T-helper 22 cell (primary cell): ENCODE results near the gene ZNF670.

Experiments used
- DNase-seq: peaks from one replicate; pipeline ENCODE4 v3.0.0-alpha.2; 2020; ENCODE audit warnings: low read depth

Gene ZNF670

GRCh38 chr1:247103859-247104591 lies 25.4 kb upstream of the ZNF670 start, which contains the start of gene ZNF669:
Gene ZNF669, minus strand, starts transcription at chr1:247104356. Its CDS starts 157 bp downstream, at chr1:247104199.
- peak; percentile 75 for DNase-seq

DNA sequence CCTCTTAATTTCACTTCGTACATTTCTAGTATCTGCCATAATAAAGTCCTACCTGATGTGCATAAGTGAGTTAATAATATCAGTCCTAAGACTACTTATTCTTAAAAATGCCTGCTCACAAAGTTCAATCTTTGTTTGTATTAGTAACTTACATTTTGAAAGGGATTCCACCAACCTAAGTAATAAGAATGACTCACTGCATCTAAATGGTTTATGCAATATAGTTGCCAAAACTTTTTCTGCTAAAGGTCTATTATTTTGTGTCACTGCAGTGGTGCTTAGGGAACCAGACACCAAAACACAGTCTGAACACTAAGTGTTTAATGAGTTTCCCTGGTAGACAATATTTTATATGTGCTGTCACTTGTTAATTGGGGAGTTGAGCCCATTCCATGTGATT lies 23.8 kb upstream of the ZNF670 start:
- no peak for DNase-seq

DNA sequence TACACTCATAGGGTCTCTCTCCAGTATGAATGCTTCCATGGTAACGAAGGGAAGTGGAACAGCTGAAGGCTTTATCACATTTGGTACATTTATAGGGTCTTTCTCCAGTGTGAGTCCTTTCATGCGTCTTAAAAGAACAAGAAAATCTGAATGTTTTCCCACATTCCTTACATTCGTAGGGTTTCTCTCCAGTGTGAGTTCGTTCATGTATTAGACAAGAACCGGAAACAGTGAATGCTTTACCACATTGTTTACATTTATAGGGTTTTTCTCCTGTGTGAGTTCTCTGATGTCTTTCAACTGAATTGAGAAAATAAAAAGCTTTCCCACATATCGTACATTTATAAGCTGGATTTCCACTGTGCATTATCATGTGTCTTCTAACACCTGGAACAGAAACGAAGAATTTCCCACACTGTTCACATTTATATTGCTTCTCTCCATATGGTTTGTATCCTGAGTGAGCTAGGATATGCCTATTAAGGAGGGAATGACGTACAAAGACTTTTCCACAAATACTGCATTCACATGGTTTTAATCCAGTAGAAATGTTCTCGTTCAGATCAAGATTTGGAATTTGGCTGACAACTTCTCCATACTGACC lies 22.2 kb upstream of the ZNF670 start:
- DNase-seq: no peak

DNA sequence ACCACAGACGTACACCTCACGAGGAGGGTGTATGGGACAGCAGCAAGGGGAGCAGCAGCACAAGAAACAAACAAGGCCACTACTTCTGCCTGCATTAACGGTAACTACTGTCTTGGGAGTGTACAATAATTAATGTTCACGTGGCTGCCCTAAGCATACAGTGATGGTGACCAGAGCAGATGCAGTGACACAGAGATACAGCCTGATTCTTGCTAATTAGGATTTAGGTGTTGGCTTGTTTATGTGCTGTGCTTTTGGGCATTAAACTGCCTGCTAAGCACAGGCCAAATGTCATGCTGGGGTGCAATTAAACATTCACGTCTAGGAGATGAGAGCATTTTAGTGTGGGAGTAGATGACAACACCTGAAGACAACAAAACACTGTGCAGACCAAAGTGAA lies 18.3 kb upstream of the ZNF670 start:
- no peak for DNase-seq

DNA sequence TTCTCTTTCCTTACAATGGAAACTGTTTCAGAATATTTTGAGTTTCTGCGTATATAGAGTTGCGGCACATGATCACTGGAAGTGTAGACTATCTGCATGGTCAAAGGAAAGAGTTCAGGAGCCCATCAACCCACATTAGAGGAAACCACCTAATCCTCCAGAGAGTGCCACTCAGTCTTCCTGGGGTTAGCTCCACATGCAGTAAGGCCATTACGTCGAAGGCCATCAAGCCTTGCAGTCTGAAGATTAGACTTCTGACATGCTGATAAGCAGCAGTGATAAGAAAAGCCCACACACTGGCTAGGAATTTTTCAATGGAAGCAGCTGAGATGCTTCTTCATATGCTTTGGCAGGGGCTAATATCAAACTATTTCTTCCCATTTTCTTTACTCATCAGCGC lies 17.9 kb upstream of the ZNF670 start:
- DNase-seq: no peak

DNA sequence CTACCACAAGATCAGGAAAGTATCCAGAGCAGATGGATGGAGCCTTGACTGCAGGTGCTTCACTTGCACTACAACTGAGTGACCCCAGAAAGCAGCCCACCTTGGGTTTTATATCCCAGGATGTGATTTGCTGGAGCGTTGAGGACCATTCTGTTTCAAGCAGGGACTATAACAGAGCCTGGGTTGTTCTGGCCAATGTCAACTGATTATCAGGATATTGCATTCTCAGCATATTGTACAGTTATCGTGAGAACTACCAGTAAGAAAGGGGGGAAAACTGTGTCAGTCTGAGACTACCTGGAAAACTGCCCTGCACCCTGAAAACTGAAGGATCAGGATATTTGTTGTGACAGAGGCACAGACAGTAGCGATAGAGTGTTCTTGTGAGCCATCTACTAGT lies 17.5 kb upstream of the ZNF670 start:
- DNase-seq: no peak

- DNase-seq: no peak
These were observed 11.8 kb upstream of the ZNF670 start for GRCh38 chr1:247090455-247090854.

DNA sequence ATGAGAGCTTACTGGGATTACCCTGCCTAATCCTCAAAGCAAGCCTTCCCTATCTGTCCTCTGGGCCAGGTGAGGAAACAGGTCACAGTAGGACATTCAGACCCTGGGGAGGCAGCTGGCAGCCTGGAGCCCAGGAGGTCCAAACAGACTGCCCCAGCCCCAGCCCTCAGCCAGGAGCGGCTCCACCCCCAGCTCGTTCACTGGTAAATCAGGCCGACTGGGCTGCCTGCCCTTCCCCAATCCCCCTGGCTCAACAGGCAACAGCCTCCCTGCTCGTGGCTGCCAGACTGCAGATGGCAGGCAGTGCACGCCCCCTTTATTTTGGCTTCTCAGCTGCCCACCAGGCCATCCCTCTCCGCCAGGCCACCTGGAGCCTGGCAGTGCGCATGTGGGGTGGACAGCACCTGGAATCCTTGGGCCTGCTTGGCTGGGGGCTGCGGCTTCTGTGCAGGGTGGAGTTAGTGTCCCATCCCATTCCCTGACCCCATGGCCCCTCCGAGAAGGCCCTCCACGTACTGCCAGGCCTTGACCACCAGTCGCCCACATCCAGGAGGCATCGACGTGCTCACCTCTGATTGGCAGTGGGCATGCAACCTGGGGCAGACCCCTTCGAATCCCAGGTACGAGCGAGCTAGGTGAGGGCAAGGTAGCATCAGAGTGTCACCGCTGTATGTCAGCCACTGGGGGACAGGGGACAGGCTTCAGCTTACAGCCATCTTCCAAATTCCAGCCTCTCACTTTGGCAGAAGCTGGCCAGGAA lies 11.2 kb upstream of the ZNF670 start:
- no peak for DNase-seq

DNA sequence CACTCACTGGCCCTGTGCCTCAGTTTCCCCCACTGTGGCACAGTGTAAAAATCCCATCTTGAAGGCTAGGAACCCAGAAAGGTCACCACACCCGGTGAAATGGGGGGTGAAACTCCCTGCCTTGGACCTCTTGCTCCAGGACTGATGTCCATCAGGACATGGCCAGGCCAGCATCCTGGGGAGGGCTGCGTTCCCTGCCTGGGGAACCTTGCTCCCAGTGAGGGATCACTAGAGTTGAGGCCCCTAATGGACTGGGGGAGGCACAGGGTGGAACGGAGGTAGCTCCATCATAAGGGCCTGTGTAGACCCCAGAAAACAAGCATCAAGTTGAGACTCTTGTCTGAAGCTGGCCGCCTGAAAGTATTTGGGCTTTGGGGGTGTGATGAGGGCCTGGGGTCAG lies 10.4 kb upstream of the ZNF670 start:
- no peak for DNase-seq

- no peak for DNase-seq
These were observed 8.6 kb upstream of the ZNF670 start for GRCh38 chr1:247087256-247087655.

DNA sequence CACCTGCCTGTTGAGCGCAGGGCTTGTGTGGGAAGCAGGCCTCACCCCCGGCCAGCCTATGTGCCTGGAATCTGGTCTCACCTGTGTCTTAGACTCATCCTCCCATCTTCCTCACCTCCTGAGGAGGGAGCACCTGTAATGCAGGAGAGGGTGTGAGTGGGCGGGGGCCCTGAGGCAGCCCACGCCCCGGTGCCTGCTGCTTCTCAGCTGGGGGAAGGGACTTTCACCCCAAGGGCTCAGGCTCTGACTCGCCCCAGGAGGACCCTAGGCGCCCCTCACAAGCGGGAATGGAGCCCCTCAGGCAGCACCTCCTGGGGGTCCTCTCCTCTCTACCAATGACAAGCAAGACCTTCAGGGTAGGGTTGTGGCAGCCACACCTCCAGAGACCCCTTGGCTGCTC lies 6.7 kb upstream of the ZNF670 start:
- DNase-seq: no peak

- DNase-seq: no peak
These were observed 6.2 kb upstream of the ZNF670 start for GRCh38 chr1:247084771-247085170.

DNA sequence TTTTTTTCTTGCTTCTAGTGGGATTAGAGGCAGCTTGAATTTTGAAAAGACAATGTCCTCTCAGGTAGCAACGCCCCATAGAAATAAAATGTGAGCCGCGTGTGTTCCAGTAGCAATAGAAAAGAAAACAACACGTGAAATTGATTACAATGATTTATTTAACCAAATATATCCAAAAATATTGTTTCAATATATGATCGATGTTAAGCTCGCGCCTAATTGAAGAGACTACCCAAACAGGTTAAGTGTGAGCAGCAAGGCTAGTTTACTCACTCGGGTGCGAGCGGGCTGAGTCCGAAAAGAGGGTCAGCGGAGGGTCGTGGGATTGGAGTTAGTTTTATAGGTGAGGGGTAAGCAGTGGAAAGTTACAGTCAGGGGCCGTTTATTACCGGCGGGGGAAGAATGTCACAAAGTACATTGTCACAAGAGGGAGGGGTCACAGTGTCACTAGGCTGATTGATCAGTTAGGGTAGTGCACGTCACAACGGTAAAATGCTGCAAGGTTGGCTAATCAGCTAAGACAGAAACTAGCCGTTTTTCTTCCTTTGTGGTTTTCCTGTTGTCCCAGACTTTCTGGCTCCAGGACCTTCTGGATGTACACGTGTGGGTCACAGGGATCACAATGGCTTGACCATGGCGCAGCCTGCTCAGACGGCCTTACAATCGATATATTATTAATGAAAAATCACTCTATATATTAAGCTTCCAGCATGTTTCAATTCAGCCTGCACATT lies 697 bp upstream of the ZNF670 start:
- no peak for DNase-seq

DNA sequence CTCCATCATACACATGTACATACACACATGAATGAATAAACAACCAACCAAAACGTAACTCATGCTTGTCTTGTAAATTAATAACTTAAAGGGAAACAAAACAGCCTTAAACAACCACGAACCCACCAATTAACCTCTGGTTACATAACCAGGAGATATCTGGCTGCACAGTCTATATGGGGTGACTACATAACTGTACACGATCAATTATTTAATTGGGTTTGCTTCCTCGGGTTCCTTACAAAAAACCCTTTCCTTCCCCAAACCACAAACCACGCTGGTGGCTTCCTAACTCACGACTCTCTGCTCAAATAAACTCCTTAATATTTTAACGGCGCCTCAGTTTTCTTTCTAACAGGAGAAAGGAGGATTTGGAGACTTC lies 744 bp downstream of the ZNF670 start:
- no peak for DNase-seq

DNA sequence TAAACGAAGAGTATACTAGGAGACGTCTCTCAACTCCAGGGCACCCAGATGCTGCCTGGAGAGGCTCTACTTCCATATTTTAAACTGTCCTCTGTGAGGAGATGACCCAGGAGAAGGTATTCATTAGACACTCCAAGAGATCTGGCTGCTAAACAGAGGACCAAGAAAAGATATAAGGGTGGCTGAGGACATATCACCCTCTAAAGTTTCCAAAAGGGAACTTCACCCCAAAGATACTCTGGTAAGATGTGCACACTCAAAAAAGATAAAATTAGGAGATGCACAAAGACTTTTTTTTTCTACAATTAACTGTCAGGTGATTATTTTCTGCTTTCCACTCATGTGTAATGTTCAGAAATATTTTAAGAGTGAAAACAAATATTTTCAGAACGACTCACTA lies 1.4 kb downstream of the ZNF670 start:
- DNase-seq: no peak

DNA sequence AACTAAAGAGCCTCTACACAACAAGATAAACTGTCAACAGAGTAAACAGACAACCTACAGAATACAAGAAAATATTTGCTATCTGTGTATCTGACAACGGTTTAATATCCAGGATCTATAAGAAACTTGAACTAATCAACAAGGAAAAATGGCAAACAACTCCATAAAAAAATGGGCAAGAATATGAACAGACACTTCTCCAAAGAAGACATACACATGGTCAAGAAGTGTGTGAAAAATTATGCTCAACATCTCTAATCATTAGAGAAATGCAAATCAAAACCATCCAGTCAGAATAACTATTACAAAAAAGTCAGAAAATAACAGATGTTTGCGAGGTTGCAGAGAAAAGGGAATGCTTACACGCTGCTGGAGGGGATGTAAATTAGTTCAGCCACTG lies 8.0 kb downstream of the ZNF670 start:
- DNase-seq: no peak

- DNase-seq: no peak
These were observed 14.3 kb downstream of the ZNF670 start for GRCh38 chr1:247064304-247064703.

GRCh38 chr1:247060771-247061170 lies 17.8 kb downstream of the ZNF670 start:
- no peak for DNase-seq

DNA sequence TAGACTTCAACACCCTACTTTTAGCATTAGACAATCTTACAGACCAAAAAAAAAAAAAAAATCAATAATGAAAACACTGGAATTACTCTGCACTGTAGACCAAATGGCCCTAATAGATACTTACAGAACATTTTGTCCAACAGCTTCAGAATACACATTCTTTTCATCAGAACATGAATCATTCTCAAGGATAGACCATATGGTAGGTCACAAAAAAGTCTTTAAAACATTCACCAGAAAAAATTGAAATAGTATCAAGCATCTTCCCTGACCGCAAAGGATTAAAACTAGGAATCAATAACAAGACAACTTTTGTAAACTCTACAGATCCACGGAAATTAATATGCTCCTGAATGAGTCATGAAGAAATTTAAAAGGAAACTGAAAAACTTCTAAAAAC lies 22.5 kb downstream of the ZNF670 start:
- no peak for DNase-seq

DNA sequence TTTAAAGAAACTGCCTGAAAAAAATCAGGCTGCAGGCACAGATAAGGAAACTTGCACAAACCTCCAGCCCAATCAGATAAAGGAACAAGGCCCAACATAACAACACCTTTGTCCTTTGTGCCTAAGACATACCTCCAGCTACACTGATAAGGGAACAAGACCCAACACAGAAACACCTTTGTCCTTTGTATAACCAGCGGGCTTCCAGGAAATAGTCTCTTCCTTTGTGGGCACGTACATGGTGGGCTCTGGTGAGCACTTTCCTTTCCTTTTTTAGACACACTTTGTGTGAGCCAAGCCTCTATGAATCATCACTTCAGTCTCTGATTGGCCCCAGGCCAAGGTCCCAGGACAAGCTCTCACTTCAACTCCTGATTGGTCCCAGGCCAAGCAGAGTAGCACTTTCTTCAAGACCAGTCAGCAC lies 23.6 kb downstream of the ZNF670 start:
- DNase-seq: no peak

DNA sequence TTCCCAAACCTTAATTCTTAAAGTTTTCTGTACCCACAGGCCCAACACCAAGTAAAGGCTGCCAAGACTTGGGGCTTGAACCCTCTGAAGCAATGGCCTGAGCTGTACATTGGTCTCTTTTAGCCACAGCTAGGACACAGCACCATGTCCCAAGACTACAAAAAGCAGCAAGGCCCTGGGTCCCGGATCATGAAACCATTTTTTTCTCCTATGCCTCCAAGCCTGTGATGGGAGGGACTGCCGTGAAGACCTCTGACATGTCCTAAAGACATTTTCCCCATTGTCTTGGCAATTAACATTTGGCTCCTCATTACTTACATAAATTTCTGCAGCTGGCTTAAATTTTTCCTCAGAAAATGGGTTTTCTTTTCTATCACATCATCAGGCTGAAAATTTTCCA lies 30.9 kb downstream of the ZNF670 start:
- no peak for DNase-seq

DNA sequence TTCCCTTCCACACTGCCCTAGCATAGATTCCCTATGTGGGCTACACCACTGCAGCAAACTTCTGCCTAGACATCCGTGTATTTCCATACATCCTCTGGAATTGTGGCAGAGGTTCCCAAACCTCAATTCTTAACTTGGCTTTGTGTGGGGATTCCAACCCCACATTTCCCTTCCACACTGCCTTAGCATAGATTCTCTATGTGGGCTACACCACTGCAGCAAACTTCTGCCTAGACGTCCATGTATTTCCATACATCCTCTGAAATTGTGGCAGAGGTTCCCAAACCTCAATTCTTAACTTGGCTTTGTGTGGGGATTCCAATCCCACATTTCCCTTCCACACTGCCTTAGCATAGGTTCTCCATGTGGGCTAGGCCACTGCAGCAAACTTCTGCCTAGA lies 31.4 kb downstream of the ZNF670 start:
- no peak for DNase-seq

- no peak for DNase-seq
These were observed 35.2 kb downstream of the ZNF670 start for GRCh38 chr1:247043406-247043805.
